ENCODE measurements around the gene NCKAP5.

- TF ChIP-seq EZH2 (IDR thresholded peaks at IDR 0.05; ENCODE audit: insufficient read depth, poor library complexity, severe bottlenecking), result no peak
- TF ChIP-seq EZH2phosphoT487 (IDR thresholded peaks at IDR 0.05; ENCODE audit: insufficient read depth, low read depth), result no peak
These were observed 477.9 kb downstream of the NCKAP5 start for GRCh38 chr2:133090358-133090757.

Data from GM23248 (cell line).